Measurements from ENCODE around the gene RNF225.
"Not testable (repeated sequence)": the region's sequence is repeated elsewhere in the genome, so short reads cannot be mapped to it uniquely, and the experiment has no call there.

The RNF225 gene

GRCh38 chr19:58387338-58388174, 7.9 kb upstream of the RNF225 start:
- DNase-seq (ENCODE audit: low read depth in 3 of 3) = no peak

DNA sequence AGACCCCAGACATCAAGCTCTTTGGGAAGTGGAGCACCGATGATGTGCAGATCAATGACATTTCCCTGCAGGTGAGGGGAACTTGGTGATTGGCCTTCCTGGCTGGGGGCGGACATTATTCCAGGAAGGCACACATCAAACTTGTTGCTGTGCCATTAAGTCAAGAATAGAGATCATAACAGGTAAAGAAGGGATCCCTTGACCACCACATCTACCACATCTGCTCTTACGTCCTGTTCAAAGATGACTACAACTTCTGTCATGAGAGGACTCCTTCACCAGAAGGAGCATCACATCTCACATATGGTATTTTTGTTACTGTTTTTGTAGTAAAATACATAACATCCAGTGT, 7.3 kb upstream of the RNF225 start:
- DNase-seq (ENCODE audit: low read depth in 3 of 3) = no peak

GRCh38 chr19:58392945-58393724, 2.3 kb upstream of the RNF225 start:
- DNase-seq (ENCODE audit: low read depth in 3 of 3) = no peak

GRCh38 chr19:58393725-58394033, 1.8 kb upstream of the RNF225 start:
- no peak for DNase-seq (ENCODE audit: low read depth in 3 of 3)

DNA sequence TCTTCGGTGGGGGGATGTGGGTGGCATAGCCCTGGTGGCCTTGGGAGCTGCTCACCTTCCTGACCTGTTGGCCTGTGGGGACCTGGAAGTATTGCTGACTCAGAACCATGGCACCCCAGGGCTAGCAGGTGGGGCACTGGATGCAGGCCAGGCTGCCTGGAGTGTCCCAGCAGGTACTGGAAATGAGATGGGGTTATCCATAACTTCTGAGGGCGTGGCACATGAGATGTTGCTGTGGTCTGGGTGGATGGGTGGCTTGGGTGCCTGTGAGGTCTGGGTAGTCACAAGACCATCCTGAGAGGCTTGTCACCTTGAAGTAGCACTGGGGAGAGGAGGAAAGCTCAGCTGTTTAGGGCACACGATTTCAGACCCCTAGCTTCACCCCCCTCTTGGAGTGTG, 636 bp upstream of the RNF225 start:
- no peak for DNase-seq (ENCODE audit: low read depth in 3 of 3)

DNA sequence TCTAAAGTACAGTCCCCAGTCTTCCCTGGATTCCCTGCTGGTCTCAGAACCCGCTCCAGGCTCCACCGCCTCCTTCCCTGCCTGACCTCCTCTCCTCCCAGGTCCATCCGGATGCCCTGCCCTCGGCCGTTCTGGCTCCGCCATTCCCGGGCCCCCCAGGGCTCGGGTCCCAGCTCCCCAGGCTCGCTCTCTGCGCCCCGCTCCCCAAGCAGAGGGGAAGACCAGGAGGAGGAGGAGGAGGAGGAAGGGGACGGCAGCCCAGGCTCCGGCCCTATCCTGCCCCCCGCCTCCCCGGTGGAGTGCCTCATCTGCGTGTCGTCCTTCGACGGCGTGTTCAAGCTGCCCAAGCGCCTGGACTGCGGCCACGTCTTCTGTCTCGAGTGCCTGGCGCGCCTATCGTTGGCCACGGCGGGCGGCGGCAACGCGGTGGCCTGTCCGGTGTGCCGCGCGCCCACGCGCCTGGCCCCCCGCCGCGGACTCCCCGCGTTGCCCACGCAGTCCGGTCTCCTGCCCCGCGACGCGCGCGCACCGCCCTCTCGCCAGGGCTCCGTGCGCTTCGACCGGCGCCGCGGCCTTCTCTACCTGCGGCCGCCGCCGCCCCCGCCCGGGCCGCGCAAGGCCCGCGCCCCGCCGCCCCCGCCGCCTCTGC, 647 bp downstream of the RNF225 start:
- DNase-seq (ENCODE audit: low read depth in 3 of 3) = no peak

DNA sequence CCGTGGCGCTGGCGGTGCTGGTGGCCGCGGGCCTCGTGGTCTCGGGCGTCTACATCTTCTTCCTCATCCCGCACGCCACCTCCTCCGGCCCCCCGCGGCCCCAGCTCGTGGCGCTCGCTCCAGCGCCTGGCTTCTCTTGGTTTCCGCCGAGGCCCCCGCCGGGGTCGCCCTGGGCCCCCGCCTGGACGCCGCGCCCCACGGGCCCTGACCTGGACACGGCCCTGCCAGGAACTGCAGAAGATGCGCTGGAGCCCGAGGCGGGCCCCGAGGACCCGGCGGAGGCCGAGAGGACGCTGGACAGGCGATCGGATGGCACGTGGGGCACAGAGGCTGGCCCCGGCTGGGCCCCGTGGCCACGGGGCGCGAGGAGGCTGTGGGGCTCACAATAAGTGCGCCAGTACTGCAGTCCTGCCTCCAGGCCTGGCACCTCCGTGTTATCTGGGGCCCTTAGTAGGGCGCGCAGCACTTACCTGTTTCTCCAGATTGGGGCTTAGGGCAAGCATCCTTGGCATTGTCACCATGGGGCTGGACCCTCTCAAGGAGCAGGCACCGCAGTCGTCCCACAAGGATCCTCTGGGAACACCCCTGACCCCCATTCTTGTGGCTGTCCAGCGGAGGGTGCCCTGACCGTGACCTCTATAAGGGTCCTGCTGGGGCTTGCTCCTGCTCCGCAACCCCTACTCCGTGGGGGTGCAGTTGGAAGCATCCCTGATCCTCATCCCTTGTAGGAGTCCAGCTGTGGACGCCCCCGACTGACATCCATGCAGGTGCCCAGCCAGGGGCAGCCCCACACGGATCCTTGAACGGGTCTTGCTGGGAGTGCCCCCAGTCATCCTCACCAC, 1.5 kb downstream of the RNF225 start:
- no peak for DNase-seq (ENCODE audit: low read depth in 3 of 3)

DNA sequence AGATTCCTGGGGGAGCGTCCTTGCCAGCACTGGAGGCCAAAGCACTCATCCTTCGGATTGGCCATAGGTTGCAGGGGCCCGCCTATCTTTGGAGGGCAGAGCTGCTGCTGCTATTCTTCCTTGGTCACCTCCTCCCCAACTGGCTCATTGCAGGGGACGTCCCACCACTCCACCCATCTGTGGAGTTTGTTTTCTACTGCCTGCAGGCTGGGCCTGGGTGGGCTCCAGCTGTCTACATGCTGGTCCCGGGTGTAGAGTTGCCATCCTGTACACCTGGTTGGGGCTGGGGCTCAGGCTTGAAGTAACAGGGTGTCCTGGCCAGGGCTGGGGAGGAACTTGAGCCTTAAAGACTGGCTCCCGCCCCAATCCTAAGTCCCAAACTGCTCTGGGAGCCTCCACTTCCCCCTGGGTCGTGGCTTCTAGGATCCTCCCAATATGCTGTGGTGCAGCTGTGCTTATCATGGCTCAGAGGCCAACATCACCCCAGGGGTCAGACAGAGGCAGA, 2.1 kb downstream of the RNF225 start:
- DNase-seq (ENCODE audit: low read depth in 3 of 3) = no peak

DNA sequence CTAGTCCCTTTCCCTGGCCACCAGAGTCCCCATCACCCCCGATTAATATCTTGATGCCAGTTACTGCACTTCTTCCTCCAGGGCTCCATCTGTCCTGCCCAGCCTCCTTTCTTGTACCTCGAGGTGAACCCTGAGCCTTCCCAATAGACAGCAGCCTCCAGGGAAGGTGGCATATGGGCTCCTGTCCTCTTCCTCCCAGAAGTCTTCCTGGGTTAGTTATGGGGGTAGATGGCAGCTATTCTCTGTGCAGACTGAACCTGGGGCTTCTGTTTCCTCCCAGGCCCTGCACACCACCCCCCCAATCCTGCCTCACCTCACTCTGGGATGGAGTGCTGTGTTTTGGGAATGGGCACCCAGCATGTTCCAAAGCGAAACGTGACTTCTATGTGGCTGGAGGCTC, 2.6 kb downstream of the RNF225 start:
- no peak for DNase-seq (ENCODE audit: low read depth in 3 of 3)

GRCh38 chr19:58398545-58398944, 3.1 kb downstream of the RNF225 start:
- DNase-seq (ENCODE audit: low read depth in 3 of 3) = no peak

DNA sequence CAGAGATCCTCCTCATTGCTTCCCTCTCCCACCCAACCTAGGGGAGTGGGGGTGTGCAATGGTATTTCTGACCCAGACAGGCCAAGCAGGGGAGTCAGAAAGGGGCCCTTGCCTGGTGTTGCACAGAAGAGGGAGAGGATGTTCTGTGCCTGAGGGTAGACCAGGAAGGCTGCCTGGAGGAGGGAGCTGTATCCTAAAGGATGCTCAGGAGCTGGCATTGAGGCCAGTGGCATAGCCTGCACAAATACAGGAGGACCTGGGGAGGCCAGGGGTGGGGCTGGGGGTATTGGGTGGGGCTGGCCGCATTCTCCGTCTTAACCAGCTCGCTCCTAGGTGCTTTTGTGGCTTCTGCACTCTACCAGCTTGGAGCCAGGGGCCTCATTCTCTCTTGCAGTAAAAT, 4.4 kb downstream of the RNF225 start:
- no peak for DNase-seq (ENCODE audit: low read depth in 3 of 3)

DNA sequence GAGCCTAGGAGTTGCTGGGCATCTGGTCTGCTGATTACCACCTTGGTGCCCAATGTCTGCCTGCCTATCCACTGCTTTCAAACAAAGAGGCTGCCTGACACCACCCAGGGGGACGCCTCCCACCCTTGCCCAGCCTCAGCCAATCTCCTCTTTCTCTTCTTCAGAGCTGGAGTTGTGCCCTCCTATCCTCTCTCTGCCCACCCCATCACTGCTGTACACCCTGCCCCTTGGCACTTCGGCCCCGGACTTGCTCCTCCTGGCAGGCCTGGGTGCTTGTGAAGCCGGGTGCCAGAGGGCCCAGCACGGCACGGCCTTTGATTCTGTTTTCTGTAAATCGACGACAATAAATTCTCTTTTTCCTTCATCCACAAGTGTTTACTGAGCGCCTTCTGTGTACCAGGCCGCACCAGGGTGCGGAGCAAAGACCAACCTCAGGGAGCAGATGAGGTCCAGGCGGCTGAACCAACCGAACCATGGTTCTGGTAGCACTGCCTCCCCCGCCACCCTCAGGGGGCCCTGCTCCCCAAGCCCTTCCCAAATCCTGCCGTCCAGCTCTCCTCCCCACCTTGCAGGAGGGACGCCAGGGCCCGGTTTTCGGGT, 5.0 kb downstream of the RNF225 start:
- no peak for DNase-seq (ENCODE audit: low read depth in 3 of 3)

GRCh38 chr19:58400916-58401839, 5.7 kb downstream of the RNF225 start:
- peak; percentile 98 to 99 (median 99) for DNase-seq (ENCODE audit: low read depth in 3 of 3)

DNA sequence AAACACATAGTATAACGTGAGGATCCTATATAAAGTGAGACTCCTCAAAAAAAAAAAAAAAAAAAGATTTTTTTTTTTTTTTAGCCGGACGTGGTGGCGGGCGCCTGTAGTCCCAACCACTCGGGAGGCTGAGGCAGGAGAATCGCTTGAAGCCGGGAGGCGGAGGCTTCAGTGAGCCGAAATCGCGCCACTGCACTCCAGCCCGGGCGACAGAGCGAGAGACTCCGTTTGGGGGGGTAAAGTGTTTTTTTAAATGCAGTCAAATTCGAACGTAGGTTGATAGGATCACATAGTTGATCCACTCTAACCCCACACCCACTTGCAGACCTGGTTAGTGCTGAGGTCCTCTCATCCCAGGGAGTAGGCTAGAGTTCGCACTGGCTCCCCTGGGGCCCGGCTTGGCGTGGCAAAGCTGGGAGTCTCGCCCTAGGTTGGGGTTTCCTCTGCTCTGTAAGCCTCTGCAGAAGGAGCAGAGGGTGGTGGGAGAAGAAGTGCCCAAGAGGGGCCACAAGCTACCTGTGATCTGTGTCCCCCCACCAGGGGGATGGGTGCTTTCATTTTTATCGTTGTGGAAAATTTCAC, 6.5 kb downstream of the RNF225 start:
- DNase-seq (ENCODE audit: low read depth in 3 of 3) = no peak

DNA sequence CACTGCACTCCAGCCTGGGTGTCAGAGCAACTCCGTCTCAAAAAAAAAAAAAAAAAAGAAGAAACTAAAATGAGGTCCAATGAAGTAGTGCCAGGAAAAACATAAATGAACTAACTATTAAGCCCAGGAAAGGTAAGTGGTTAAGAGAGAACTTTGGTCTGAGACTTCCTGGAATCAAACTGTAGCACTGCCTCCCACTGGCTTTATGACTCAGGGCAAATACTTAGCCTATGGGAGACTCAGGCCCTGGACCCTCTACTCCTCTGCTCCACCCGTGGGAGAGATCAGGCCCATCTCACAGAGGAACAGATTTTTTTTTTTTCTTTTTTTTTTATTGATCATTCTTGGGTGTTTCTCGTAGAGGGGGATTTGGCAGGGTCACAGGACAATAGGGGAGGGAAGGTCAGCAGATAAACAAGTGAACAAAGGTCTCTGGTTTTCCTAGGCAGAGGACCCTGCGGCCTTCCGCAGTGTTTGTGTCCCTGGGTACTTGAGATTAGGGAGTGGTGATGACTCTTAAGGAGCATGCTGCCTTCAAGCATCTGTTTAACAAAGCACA, 8.5 kb downstream of the RNF225 start:
- DNase-seq (ENCODE audit: low read depth in 3 of 3) = not testable (repeated sequence)

DNA sequence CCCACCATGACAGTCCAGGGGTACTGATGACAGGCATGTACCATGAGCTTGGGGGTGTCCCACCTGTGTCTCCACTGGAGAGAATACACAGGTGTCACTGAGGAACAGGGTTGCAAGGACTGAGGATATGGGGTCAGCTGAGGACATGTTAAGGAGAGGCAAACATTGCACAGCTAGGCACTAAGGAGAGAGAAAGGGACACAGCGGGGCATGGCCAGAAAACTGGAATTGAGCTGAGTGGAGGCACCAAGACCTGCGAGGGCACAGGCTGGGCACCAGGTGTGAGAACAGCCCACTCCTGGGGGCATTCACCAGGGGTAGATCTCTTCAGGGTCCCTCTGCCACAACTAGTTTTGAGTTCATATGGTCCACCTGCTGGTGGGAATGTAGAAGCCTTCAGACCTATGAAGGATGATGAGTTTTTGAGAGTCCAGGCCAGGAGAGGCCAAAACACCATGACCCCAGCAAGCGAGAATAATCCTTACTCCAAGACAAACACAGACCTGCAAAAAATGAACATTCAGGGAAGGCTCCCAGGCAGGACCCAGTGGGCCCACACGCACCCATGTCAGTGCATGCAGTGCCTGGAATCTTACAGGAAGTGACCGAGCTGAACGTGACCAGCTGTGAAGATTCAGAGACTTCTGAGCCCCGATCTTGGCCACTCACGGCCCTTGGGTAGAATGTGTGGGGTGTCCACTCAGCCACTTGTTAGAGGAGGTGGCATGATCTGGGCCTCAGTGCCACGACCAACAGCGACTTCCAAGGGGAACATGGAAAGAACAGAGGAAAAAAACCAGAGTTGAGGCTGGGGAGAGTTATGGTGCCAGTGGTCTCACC, 11.6 kb downstream of the RNF225 start:
- DNase-seq (ENCODE audit: low read depth in 3 of 3) = no peak

GRCh38 chr19:58407658-58408151, 12.2 kb downstream of the RNF225 start:
- DNase-seq (ENCODE audit: low read depth in 3 of 3) = no peak

Measured in stimulated activated CD4-positive, alpha-beta T cell treated with anti-CD3 and anti-CD28 coated beads, TNF-alpha, amount 100 ng/mL, for 24 hours (primary cell).